ENCODE data around the gene ADARB1.

Gene ADARB1

DNA sequence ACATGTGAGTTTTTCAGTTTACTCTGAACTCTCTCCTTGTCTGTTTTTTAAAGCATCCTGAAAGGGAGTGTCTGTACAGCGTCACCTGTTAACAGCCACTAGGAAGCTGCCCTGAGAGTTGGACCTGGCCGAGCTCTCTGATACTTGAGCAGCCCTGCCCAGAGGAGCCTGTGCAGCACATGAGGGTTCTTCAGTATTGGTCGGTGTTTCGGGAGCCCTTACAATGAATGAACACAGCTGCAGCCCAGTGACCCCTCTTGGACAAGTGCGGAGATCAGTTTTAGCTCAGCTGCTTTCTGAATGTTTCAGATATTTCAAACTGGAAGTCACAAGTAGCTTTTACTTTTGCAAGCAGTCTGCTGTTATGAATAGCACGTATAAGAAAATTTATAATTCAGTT is 39.2 kb downstream of the ADARB1 start:
- in situ Hi-C loops (cut with MboI; ENCODE audit: low sequenced_read_pairs), result no loop called here

GRCh38 chr21:45114072-45114471 is 39.7 kb downstream of the ADARB1 start:
- in situ Hi-C loops (cut with MboI; ENCODE audit: low sequenced_read_pairs), result no loop called here

GRCh38 chr21:45114475-45114874 is 40.1 kb downstream of the ADARB1 start:
- in situ Hi-C loops (cut with MboI; ENCODE audit: low sequenced_read_pairs), result no loop called here

- in situ Hi-C loops (cut with MboI; ENCODE audit: low sequenced_read_pairs), result no loop called here
These were observed 40.8 kb downstream of the ADARB1 start for GRCh38 chr21:45115141-45115540.

GRCh38 chr21:45116066-45116465 is 41.7 kb downstream of the ADARB1 start:
- in situ Hi-C loops (cut with MboI; ENCODE audit: low sequenced_read_pairs), result no loop called here

DNA sequence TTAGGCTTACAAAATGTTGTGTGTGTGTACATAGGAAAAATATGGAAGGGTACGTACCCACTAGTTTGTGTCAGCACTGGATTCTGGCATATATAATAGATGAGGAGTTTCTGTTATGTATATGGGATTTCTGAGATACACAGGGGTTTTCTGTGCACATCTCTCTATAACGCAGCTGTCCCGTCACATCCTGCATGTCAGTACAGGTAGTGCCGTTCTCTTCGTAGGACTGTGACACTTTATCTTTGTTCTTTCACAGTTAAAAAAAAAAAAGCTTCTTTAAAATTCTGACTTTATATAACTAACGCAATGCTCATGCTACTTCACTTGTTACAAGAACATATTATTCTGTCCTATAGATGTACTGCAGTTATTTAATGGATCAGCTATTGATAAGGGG is 42.9 kb downstream of the ADARB1 start:
- in situ Hi-C loops (cut with MboI; ENCODE audit: low sequenced_read_pairs), result no loop called here

- in situ Hi-C loops (cut with MboI; ENCODE audit: low sequenced_read_pairs), result no loop called here
These were observed 43.7 kb downstream of the ADARB1 start for GRCh38 chr21:45118099-45118498.

DNA sequence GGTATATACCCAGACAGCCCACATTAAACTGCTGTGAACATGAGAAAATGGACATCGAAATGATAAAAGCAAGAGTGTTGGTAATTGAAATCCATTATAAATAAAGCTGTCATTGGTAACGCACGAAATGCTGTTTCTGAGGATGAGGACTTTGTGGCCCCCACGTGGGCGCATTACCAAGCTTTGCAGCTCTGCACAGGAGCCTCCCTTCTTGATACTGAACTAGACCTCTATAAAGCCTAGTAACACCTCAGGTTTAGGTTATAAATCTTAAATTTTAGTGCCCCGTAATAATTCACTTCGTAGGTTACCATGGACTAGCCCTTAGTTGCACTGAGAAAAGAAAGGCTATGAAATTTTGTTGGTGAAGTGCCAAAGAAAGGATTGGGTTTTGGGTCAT is 45.4 kb downstream of the ADARB1 start:
- in situ Hi-C loops (cut with MboI; ENCODE audit: low sequenced_read_pairs), result no loop called here

DNA sequence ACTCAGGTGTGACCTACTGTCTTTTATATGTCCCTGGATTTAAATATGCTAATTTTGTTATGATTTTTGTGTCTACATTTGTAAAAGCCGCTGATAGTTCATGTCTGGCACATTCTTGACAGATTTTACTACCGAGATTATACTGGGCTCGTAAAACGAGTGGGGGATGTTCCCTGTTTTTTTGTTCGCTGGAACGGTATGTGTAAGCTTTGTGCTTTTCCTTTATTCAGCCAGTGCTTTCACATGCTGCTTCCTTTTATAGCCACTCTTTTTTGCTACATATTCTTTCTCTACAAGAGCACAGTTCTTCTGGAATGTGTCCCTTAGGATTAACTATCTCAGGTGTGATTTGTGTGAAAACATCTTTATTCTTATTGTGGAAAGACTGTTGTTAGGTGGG is 46.6 kb downstream of the ADARB1 start:
- in situ Hi-C loops (cut with MboI; ENCODE audit: low sequenced_read_pairs), result no loop called here

DNA sequence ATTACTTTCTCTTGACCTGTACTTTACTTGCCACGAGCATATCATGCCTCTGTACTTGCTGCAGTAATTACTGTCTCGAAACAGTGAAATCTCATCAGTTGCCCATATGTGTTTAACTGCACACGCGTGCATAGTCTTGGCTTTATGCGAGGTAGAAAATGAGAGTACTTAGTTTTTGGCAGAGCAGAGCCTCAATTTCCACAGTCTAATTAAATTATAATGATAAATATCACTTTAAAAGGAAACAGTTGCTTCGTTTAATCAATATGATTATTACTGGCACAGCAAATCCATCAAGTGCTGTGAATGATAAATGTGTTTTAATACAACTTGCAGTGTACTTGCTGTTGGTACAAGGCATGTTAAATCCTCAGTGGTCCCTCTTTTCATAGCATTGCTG is 47.6 kb downstream of the ADARB1 start:
- in situ Hi-C loops (cut with MboI; ENCODE audit: low sequenced_read_pairs), result no loop called here

DNA sequence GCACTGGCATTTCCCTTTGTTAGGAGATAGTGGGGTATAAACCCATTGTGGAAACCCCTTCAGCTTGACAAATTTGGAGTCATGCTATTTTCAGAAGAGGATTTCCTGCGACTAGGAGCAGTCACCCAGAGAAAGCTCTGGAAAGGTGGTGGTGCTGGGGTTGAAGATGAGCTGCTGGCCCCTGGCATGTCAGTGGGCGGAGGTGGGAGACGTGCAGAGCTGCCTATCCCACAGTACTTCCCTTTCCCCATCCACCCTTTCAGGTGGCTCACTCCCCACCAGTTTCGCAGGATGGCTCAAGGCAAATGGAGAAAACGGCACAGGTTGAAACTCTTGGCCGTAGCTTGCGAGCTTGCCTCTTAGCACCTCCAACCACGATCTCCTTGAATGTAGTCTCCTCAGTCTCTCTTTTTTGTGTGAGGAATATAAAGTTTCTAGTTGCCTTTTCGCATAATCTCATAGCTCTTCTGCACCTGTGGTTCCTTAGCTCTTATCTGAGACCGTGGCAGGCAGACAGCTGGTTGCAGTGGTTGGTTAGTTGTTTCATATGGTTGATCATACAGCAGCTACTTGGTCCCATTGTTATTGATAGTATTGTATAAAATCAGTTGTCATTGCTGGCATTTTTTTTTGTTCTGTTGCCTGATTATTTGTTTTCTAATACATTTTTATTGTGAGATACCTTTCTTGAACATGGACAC is 48.2 kb downstream of the ADARB1 start:
- in situ Hi-C loops (cut with MboI; ENCODE audit: low sequenced_read_pairs), result no loop called here

GRCh38 chr21:45123440-45123839 is 49.1 kb downstream of the ADARB1 start:
- in situ Hi-C loops (cut with MboI; ENCODE audit: low sequenced_read_pairs), result no loop called here

GRCh38 chr21:45124596-45124995 is 50.2 kb downstream of the ADARB1 start:
- in situ Hi-C loops (cut with MboI; ENCODE audit: low sequenced_read_pairs), result no loop called here

- in situ Hi-C loops (cut with MboI; ENCODE audit: low sequenced_read_pairs), result loop anchor here (5.0 to 25.0 kb wide), 2 partner anchors 178 to 312 kb away; no protein-coding TSS in a partner anchor
These were observed 51.0 kb downstream of the ADARB1 start for GRCh38 chr21:45125357-45125756.

- in situ Hi-C loops (cut with MboI; ENCODE audit: low sequenced_read_pairs), result loop anchor here (5.0 to 25.0 kb wide), 2 partner anchors 179 to 311 kb away; no protein-coding TSS in a partner anchor
These were observed 51.8 kb downstream of the ADARB1 start for GRCh38 chr21:45126204-45126626.

DNA sequence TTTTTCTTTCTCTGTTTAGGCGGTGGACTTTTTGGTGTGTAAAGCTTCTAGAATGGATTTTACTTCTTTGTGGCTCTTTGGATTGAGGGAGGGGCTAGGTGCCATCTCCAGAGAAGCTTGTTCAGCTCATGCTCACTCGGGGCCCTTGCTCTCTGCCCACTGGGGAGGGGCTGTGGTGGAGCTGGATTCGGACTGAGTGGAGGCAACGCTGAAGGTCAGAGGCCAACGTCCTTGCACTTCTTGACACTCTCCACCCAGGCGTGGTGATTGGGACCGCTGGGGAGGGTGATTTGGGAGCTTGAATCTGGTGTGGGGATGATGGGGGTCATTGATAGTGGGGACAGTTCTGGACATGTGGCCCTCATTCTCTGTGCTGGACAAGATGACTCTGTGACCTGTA is 52.6 kb downstream of the ADARB1 start:
- in situ Hi-C loops (cut with MboI; ENCODE audit: low sequenced_read_pairs), result loop anchor here (5.0 to 25.0 kb wide), 2 partner anchors 180 to 310 kb away; no protein-coding TSS in a partner anchor

GRCh38 chr21:45127937-45128336 is 53.6 kb downstream of the ADARB1 start:
- in situ Hi-C loops (cut with MboI; ENCODE audit: low sequenced_read_pairs), result loop anchor here (5.0 to 25.0 kb wide), 2 partner anchors 181 to 309 kb away; no protein-coding TSS in a partner anchor

DNA sequence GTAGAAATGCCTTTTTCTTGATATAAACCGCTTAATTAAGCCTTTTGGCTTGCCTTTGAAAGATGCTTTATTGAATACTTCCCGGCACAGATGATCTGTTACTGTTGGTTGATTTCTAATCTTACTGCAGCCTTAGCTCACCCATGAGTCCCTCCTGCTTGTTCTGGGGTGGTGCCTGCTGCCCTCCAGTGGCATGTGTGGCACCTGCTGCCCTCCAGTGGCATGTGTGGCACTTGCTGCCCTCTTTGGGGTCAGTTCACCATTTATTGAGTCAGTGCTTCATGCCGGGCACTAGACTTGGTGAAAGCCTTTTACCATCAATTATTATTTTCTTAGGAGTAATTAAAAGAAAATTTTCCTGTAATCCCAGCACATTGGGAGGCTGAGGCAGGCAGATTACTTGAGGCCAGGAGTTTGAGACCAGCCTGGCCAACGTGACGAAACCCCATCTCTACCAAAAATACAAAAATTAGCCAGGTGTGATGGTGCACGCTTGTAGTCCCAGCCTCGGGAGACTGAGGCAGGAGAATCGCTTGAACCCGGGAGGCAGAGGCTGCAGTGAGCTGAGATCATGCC is 54.3 kb downstream of the ADARB1 start:
- in situ Hi-C loops (cut with MboI; ENCODE audit: low sequenced_read_pairs), result loop anchor here (5.0 to 25.0 kb wide), 2 partner anchors 181 to 309 kb away; no protein-coding TSS in a partner anchor

GRCh38 chr21:45129189-45129923 is 55.0 kb downstream of the ADARB1 start:
- in situ Hi-C loops (cut with MboI; ENCODE audit: low sequenced_read_pairs), result loop anchor here (5.0 to 25.0 kb wide), 2 partner anchors 182 to 308 kb away; no protein-coding TSS in a partner anchor

GRCh38 chr21:45130324-45130774 is 56.0 kb downstream of the ADARB1 start:
- in situ Hi-C loops (cut with MboI; ENCODE audit: low sequenced_read_pairs), result loop anchor here (25.0 kb wide), 1 partner anchor 307 kb away; no protein-coding TSS in a partner anchor

- in situ Hi-C loops (cut with MboI; ENCODE audit: low sequenced_read_pairs), result loop anchor here (25.0 kb wide), 1 partner anchor 306 kb away; no protein-coding TSS in a partner anchor
These were observed 57.2 kb downstream of the ADARB1 start for GRCh38 chr21:45131537-45131999.

Data from HL-60/S4 (cell line).